Urothelium cell line (cell line): Measurements from ENCODE around the gene CIROP.
A peak's percentile ranks its signal among the peaks of the same experiment; 100 is the strongest.

ENCODE experiments used
- DNase-seq: peaks from one replicate; pipeline ENCODE4 v3.0.0; 2011; ENCODE audit warnings: low spot score, mixed read lengths
- FAIRE-seq: peaks from 2 replicates; lab custom pipeline; 2011; peaks lifted over from hg19 to GRCh38; lab: Jason Lieb, UNC

Gene CIROP

GRCh38 chr14:23070262-23071129 is 34.3 kb downstream of the CIROP start:
- FAIRE-seq (no peak), DNase-seq (no peak)

GRCh38 chr14:23069413-23069806 is 35.4 kb downstream of the CIROP start:
- FAIRE-seq, result no peak
- no peak for DNase-seq

GRCh38 chr14:23068789-23069412 is 35.9 kb downstream of the CIROP start:
- FAIRE-seq (no peak), DNase-seq (peak; percentile 88)

GRCh38 chr14:23067847-23068788 is 36.7 kb downstream of the CIROP start:
- no peak for FAIRE-seq
- DNase-seq, result no peak

- DNase-seq, result no peak
- no peak for FAIRE-seq
These were observed 37.7 kb downstream of the CIROP start for GRCh38 chr14:23066855-23067744.

GRCh38 chr14:23066368-23066767 is 38.4 kb downstream of the CIROP start:
- FAIRE-seq, result no peak
- no peak for DNase-seq

- FAIRE-seq (no peak), DNase-seq (no peak)
These were observed 41.2 kb downstream of the CIROP start for GRCh38 chr14:23063601-23064000.

GRCh38 chr14:23062002-23062401 is 42.8 kb downstream of the CIROP start:
- DNase-seq, result peak; percentile 84

GRCh38 chr14:23060536-23061260 is 44.1 kb downstream of the CIROP start:
- DNase-seq, result no peak
- no peak for FAIRE-seq

More at GRCh38 chr14:23062002-23062401, 42.8 kb downstream of the CIROP start:
- FAIRE-seq, result no peak

- FAIRE-seq, result no peak
- no peak for DNase-seq
These were observed 45.9 kb downstream of the CIROP start for GRCh38 chr14:23058654-23059504.

GRCh38 chr14:23057757-23058653 is 46.8 kb downstream of the CIROP start:
- DNase-seq (peak; percentile 88), FAIRE-seq (no peak)

- FAIRE-seq (peak; percentile 23), DNase-seq (peak; percentile 87)
These were observed 47.6 kb downstream of the CIROP start, which contains the start of gene CDH24 for GRCh38 chr14:23056956-23057756. CDH24 (minus strand) TSS chr14:23057520; CDS start chr14:23055733, 1,787 bp downstream.

GRCh38 chr14:23056145-23056955 is 48.4 kb downstream of the CIROP start:
- peak; percentile 89 for DNase-seq
- no peak for FAIRE-seq

GRCh38 chr14:23055621-23056144 is 49.1 kb downstream of the CIROP start:
- FAIRE-seq (no peak), DNase-seq (peak; percentile 32)

GRCh38 chr14:23055147-23055550 is 49.6 kb downstream of the CIROP start:
- DNase-seq, result no peak
- FAIRE-seq, result no peak
